ENCODE measurements around the gene FBXL17. TPM values are rescaled to one million over a fixed set of nuclear protein-coding genes. Genes with fewer than 3 reads are reported as not detected.

FBXL17 gene
- total RNA-seq, 1 experiment from 2014 or later, result 5.3 TPM

- Histone ChIP-seq H3K79me1 (ENCODE audit: insufficient read depth, low read depth, low read length, poor library complexity, severe bottlenecking) (no peaks in the 10 kb centered on the region), H2BK15ac (ENCODE audit: low read depth, low read length) (no peak overlapping the region), H3K14ac (ENCODE audit: insufficient read depth, low read length) (no peak overlapping the region), H2BK12ac (ENCODE audit: insufficient read length, low read depth, low read length) (no peak overlapping the region), H2BK20ac (ENCODE audit: low read depth, low read length, poor library complexity, severe bottlenecking) (no peak overlapping the region), H3K79me2 (ENCODE audit: insufficient read depth, low read length) (no peaks in the 10 kb centered on the region), H2AFZ (ENCODE audit: low read length) (no peak overlapping the region), H2BK120ac (ENCODE audit: low read depth, low read length, poor library complexity, severe bottlenecking) (no peak overlapping the region), H2AK5ac (ENCODE audit: insufficient read length, low read length) (no peak overlapping the region), H3K18ac (ENCODE audit: insufficient read length, low read depth, low read length) (no peak overlapping the region), H3T11ph (ENCODE audit: low read length) (no peak overlapping the region), H3K9me3 (ENCODE audit: control insufficient read depth, low read depth, low read length) (no peaks in the 10 kb centered on the region), H3K23ac (ENCODE audit: insufficient read length, low read depth, low read length) (no peak overlapping the region), H4K8ac (replicated peaks; ENCODE audit: insufficient read length, low read depth, low read length) (no peak overlapping the region), H2BK5ac (ENCODE audit: insufficient read length, low read length) (no peak overlapping the region), H3K4me1 (ENCODE audit: insufficient read depth, low read length) (0 out of 2 replicates have a peak, but pooled peaks cover 2% of the 10 kb centered on the region), H3K56ac (ENCODE audit: insufficient read length, low read depth, low read length) (no peak overlapping the region), H4K20me1 (ENCODE audit: control insufficient read depth, insufficient read depth, insufficient read length) (no peaks in the 10 kb centered on the region), H3K9ac (ENCODE audit: extremely low read depth, insufficient read length, low read length) (no peak overlapping the region), H3K4me2 (ENCODE audit: insufficient read depth, insufficient read length, low read length) (no peak overlapping the region), H3K4ac (ENCODE audit: low read depth, low read length) (no peak overlapping the region), H3K27ac (ENCODE audit: insufficient read length, low read depth, low read length) (no peak overlapping the region), H4K91ac (ENCODE audit: insufficient read length, low read depth, low read length) (no peak overlapping the region), H3K23me2 (ENCODE audit: insufficient read length, low read depth, low read length, poor library complexity, severe bottlenecking) (no peaks in the 10 kb centered on the region), H3K27me3 (ENCODE audit: insufficient read depth, low read length) (no peaks in the 10 kb centered on the region), H4K5ac (ENCODE audit: insufficient read length, low read depth, low read length) (no peak overlapping the region)
- Mint-ChIP-seq H3K4me3 (no peak overlapping the region; a peak in 1 of 5 replicates), H3K27ac (peak overlapping the region in 1 of 3 experiments; percentile 45; a peak in 1 of 7 replicates), H3K4me1 (peaks cover 25 to 31% of the 10 kb centered on the region in 2 experiments), H3K36me3 (ENCODE audit: insufficient read depth in 1 of 3, low read depth in 3 of 3) (no peaks in the 10 kb centered on the region), H3K27me3 (ENCODE audit: low read depth) (no peaks in the 10 kb centered on the region; the same call in 1 of the 2 replicates), H3K9me3 (no peaks in the 10 kb centered on the region)
- no peak for DNase-seq
- TF ChIP-seq, protein P1, sequence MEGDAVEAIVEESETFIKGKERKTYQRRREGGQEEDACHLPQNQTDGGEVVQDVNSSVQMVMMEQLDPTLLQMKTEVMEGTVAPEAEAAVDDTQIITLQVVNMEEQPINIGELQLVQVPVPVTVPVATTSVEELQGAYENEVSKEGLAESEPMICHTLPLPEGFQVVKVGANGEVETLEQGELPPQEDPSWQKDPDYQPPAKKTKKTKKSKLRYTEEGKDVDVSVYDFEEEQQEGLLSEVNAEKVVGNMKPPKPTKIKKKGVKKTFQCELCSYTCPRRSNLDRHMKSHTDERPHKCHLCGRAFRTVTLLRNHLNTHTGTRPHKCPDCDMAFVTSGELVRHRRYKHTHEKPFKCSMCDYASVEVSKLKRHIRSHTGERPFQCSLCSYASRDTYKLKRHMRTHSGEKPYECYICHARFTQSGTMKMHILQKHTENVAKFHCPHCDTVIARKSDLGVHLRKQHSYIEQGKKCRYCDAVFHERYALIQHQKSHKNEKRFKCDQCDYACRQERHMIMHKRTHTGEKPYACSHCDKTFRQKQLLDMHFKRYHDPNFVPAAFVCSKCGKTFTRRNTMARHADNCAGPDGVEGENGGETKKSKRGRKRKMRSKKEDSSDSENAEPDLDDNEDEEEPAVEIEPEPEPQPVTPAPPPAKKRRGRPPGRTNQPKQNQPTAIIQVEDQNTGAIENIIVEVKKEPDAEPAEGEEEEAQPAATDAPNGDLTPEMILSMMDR (conservative IDR thresholded peaks at IDR 0.05), result no peak
- no CpG with 5 or more reads among the region's 2 CpGs for WGBS (ENCODE audit: extremely low coverage, insufficient read length, low lambda C conversion rate)
Measured at GRCh38 chr5:107864793-107865192, 517.1 kb downstream of the FBXL17 start.
